HAP-1 (cell line): ENCODE measurements around the gene CXCL11.

Source experiments
- DNase-seq, 2 experiments: peaks; one replicate each; pipeline ENCODE4 v3.0.0-alpha.2; 2016 to 2020; ENCODE audit warnings: low spot score in 2 of 2
- H3K27me3 ChIP-seq: fragments of 250-450 bp; sonication (Bioruptor Pico); 2 replicates; pipeline ENCODE4 v1.5.1; 2020; ENCODE audit warnings: low read depth, mild to moderate bottlenecking, moderate library complexity
- H3K36me3 ChIP-seq: fragments of 250-450 bp; sonication (Bioruptor Pico); replicated peaks from 2 replicates; pipeline ENCODE4 v1.5.1; 2020; ENCODE audit warnings: mild to moderate bottlenecking
- H3K4me1 ChIP-seq: fragments of 250-450 bp; sonication (Bioruptor Pico); 2 replicates; pipeline ENCODE4 v1.5.1; 2020; ENCODE audit warnings: mild to moderate bottlenecking
- H3K4me3 ChIP-seq: fragments of 250-450 bp; sonication (Bioruptor Pico); 2 replicates; pipeline ENCODE4 v1.5.1; 2020; ENCODE audit warnings: mild to moderate bottlenecking, moderate library complexity
- H3K9me3 ChIP-seq: fragments of 250-450 bp; sonication (Bioruptor Pico); 2 replicates; pipeline ENCODE4 v1.5.1; 2020; ENCODE audit warnings: mild to moderate bottlenecking, moderate library complexity
- in situ Hi-C: fragments of 300-500 bp; cut with MboI; formaldehyde crosslinking; loops from 3 replicates; pipeline ENCODE4 v1.14.3; 2020; ENCODE audit warnings: low sequenced_read_pairs, inconsistent platforms, mixed read lengths

CXCL11 gene

DNA sequence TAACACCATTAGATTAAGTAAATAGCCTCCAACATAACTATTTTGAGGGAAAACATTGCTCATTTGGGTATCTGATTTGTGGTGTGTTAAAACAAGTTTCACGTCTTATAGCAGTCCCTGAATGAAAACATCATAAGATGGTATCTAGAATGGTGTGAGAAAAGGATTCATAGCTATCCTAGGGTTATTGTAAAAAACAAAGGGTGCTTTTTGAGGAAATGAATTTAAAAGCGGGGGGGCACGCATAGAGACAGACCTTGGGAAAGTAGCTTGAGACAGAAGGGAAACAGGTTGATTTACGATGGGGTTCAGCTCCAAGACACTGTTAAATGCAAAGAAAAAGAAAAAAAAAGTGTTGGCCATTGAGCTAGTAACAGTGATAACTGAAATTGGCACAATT lies 11.8 kb downstream of the CXCL11 start:
- Histone ChIP-seq H3K27me3 (peaks cover 41% of the 10 kb centered on the region), H3K4me3 (no peak overlapping the region), H3K4me1 (peaks cover 7% of the 10 kb centered on the region; the same call in 1 of the 2 replicates), H3K36me3 (no peaks in the 10 kb centered on the region), H3K9me3 (no peaks in the 10 kb centered on the region)
- in situ Hi-C loops = no loop called here
- DNase-seq = no peak

DNA sequence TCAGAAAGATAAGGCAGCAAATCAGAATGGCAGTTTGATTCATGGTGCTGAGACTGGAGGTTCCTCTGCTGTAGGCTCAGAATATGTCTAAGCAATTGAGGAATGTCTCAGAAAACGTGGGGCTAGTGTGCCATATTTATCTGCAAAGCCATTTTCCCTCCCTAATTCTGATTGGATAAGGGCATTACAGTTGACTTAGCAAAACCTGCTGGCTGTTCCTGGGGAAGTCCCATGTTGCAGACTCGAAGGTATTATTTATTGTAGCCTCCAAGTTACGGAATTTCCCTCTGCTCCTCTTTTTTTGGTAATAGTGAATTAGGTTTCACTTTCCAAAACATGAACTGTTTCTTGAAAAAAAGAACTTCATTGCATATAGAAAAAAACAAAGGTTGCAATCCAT lies 12.5 kb downstream of the CXCL11 start, which contains the start of gene CXCL10:
CXCL10 (minus strand) TSS at position 109 of the 400 bp plus-strand sequence; CDS start at position 43, 66 bp downstream.
- H3K9me3 ChIP-seq = no peaks in the 10 kb centered on the region
- peaks cover 4% of the 10 kb centered on the region; the same call in 1 of the 2 replicates for H3K4me1 ChIP-seq
- no peak for DNase-seq
- H3K4me3 ChIP-seq = no peak within 1 kb of the TSS
- peaks cover 38% of the 10 kb centered on the region for H3K27me3 ChIP-seq
- in situ Hi-C loops = no loop called here
- no peaks in the 10 kb centered on the region for H3K36me3 ChIP-seq

DNA sequence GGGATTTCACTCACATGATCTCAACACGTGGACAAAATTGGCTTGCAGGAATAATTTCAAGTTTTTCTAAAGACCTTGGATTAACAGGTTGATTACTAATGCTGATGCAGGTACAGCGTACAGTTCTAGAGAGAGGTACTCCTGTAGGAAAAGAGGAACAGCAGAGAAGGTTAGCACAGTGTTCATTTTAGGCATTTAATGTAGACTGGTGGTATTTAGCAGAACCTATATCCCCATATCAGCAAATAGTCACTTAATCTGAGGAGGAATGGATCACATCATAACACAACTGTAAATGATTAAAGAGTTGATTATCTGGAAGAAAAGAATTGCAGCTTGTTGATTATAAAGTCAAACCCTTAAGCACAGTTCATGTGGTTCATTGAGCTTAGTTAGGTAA lies 13.2 kb downstream of the CXCL11 start:
- Histone ChIP-seq H3K9me3 (no peaks in the 10 kb centered on the region), H3K4me1 (no peaks in the 10 kb centered on the region), H3K4me3 (no peak overlapping the region), H3K36me3 (no peaks in the 10 kb centered on the region), H3K27me3 (peaks cover 33% of the 10 kb centered on the region)
- no peak for DNase-seq
- in situ Hi-C loops = no loop called here

DNA sequence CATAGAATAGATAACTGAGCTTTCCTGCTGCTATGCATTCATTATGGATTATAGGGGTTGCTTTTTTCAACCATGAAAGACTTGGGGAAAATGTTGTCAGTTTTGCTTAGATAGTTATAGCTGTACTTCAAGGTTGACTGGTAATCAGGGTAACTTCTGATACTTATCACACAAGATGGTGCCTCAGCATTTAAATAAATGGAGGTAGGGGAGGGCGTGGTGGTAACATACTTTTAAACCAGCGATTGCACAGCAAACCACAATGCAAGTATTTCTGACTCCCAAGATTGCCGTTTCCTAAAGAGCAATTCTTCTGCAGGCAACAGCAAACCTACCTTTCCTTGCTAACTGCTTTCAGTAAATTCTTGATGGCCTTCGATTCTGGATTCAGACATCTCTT lies 13.8 kb downstream of the CXCL11 start:
- H3K27me3 ChIP-seq = peaks cover 33% of the 10 kb centered on the region
- no peak for DNase-seq
- H3K4me1 ChIP-seq = no peaks in the 10 kb centered on the region
- H3K9me3 ChIP-seq = no peaks in the 10 kb centered on the region
- H3K4me3 ChIP-seq = no peak overlapping the region
- in situ Hi-C loops = no loop called here
- no peaks in the 10 kb centered on the region for H3K36me3 ChIP-seq

DNA sequence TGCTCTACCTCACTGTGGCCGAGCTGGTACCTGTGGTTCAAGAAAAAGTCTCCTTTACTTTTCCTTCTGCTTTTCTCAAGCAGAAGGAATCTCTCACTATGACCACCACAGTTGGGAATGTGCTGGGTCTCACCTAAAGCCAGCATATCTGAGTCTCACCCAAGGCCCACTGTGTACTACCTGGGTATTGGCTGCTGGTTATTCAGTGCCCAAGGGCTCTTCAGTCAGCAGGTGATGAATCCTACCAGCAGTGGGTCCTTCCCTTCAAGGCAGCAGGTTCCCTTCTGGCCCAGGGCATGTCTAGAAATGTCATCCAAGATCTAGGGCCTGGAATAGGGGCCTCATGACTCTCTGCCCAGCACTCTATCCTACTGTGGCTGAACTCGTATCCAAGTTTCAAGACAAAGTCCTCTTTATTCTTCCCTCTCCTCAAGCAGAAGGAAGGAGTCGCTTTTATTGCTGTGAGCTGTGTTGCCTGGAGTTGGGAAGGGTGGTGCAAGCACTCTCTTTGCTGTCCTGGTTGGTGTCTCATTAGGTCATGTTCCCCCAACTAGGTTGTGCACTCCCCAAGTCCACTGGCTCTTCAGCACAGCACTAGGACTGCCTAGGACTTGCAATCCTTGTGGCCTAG lies 18.7 kb downstream of the CXCL11 start:
- no peak for DNase-seq
- Histone ChIP-seq H3K27me3 (peaks cover 11% of the 10 kb centered on the region), H3K4me1 (no peaks in the 10 kb centered on the region), H3K36me3 (no peaks in the 10 kb centered on the region), H3K9me3 (no peaks in the 10 kb centered on the region), H3K4me3 (no peak overlapping the region)
- in situ Hi-C loops = no loop called here

DNA sequence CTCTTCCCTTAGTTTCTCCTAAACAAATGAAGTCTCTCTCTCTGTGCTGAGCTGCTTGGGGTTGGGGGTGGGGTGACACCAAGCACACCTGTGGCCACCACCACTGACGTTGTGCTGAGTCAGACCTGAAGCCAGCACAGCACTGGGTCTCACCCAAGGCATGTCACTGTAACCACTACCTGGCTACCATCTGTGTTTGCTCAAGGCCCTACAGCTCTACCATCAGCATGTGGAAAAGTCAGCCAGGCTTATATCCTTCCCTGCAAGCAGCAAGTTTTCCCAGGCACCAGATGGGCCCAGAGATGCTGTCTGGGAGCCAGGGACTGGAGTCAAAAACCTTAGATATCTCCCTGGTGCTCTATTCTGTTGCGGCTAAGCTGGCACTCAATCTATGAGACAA lies 19.5 kb downstream of the CXCL11 start:
- Histone ChIP-seq H3K4me1 (no peaks in the 10 kb centered on the region), H3K9me3 (no peaks in the 10 kb centered on the region), H3K36me3 (no peaks in the 10 kb centered on the region), H3K27me3 (peaks cover 3% of the 10 kb centered on the region), H3K4me3 (no peak overlapping the region)
- in situ Hi-C loops = no loop called here
- no peak for DNase-seq

DNA sequence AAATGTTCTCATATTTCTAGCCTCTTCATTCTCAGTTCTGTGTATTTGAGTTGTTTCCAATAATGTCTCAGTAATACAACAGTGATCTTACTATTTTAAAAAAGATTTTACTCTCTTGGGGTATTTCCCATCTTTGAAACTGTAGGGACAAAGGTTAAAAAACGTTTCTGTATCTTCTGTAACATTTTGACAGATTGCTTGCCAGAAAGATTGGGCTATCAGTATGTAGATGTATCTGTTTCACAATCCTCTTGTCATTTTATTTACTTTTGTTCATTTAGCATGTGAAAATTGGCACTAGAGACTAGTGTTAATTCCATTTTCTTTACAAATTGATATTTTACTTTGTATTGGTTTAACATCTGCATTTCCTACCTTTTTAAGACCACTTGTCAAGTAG lies 22.3 kb downstream of the CXCL11 start:
- no peak overlapping the region for H3K4me3 ChIP-seq
- no peaks in the 10 kb centered on the region for H3K4me1 ChIP-seq
- in situ Hi-C loops = no loop called here
- H3K9me3 ChIP-seq = no peaks in the 10 kb centered on the region
- no peaks in the 10 kb centered on the region; the same call in 1 of the 2 replicates for H3K27me3 ChIP-seq
- no peaks in the 10 kb centered on the region for H3K36me3 ChIP-seq
- DNase-seq = no peak

DNA sequence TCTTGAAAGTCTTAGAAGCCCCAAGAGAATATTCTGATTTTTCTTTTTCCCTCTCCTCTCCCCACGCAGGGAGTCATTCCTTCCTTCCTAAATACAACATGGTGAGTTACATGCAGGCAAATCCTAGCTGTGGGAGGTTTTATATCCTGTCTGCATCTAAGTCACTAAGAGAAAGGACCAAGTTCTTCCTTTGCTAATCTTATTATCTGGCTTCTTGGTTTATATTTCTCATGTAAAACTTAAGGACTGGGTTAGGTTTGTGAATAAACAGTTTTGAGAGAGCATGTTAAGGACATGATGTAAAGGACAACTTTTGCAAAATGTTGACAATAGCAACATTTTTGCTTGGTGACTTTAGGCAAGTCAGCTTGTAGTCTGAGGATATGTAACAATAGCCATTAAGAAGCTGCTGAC lies 23.5 kb downstream of the CXCL11 start:
- no peaks in the 10 kb centered on the region for H3K4me1 ChIP-seq
- H3K9me3 ChIP-seq = no peaks in the 10 kb centered on the region
- DNase-seq = no peak
- no peak overlapping the region for H3K4me3 ChIP-seq
- H3K36me3 ChIP-seq = no peaks in the 10 kb centered on the region
- in situ Hi-C loops = no loop called here
- no peaks in the 10 kb centered on the region for H3K27me3 ChIP-seq

DNA sequence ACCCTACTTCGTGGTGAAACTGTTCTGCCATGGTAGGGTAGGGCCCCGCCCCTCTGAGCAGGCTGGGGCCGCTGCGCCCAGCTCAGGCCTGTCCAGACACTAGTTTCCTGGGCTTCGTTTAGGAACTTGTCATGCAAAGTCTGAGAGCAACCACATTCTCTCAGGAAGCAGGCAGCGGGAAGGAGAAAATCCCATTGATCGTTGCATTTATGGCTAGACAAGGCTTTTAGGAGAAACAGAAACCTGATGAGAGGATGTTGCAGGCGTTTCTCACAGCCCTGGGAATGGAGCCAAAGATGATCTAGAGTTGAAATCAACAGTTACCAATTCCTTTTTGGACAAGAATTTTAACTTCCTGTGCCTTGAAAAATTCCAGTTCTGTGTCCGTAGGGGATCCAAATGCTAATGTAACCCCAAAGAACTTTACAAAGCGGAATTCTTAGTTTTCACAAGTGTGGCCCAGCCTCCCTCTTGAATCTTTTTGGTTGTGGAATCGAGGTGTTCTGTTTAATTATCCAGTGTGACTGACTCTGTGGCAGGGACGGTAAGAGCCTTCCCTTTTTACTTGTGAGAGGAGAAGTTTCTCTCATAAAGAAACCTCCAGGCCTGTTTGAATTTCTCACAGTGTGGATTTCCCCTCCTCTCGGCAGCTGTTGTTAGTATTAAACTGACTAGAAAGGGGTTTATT lies 24.0 kb downstream of the CXCL11 start:
- in situ Hi-C loops = no loop called here
- DNase-seq = no peak
- Histone ChIP-seq H3K9me3 (no peaks in the 10 kb centered on the region), H3K4me3 (no peak overlapping the region), H3K36me3 (no peaks in the 10 kb centered on the region), H3K4me1 (no peaks in the 10 kb centered on the region), H3K27me3 (no peaks in the 10 kb centered on the region)

DNA sequence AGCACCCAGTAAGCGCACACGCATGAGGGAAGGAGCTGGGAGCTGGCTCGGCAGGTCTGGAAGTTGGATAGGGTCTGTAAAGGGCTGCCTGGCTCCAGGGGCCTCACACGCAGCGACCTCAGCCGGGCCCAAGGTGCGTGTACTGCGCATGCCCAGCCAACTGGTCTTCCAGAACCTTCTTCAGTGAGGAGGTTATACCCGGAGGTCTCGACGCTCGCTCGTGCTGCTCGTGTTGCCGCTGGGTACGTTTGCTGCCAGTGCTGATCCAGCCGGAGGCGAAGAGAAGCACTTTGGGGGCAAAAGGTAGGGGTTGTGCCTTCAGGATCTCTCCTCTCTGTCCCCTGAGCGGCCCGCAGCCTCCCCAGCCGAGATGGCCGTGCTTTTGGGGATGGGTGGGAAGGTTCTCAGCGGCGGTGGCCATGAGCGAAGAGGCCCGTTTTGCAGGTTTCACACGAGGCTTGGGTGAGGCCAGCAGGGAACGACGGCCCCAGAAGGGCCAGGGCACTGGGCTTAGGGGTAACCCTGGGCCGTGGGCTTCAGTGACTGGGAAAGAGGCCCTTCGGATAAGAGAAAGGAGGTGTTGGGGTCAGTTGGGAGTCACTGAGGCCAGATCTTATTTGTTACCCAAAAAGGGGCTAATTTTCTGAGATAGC lies 24.7 kb downstream of the CXCL11 start:
- Histone ChIP-seq H3K9me3 (no peaks in the 10 kb centered on the region), H3K4me3 (no peak overlapping the region), H3K36me3 (no peaks in the 10 kb centered on the region), H3K27me3 (no peaks in the 10 kb centered on the region), H3K4me1 (no peaks in the 10 kb centered on the region)
- DNase-seq = no peak
- in situ Hi-C loops = no loop called here

DNA sequence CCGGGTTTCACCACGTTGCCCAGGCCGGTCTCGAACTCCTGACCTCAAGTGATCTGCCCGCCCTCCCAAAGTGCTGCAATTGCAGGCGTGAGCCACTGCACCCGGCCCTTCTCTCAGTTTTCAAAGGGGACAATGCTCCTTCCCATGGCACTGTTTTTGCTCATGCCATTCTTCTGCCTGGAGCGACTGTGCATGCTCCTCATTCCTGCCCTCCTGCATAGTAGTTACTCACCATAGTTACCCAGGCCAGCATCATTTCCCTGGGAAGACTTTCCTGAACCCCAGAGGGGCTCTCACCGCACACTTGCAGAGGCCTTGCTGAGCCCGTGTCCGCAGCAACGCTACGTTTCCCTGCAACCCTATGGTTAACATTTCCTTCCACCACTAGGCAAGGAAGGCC lies 25.3 kb downstream of the CXCL11 start:
- Histone ChIP-seq H3K4me3 (no peak overlapping the region), H3K4me1 (no peaks in the 10 kb centered on the region), H3K36me3 (no peaks in the 10 kb centered on the region), H3K27me3 (no peaks in the 10 kb centered on the region), H3K9me3 (no peaks in the 10 kb centered on the region)
- in situ Hi-C loops = no loop called here
- no peak for DNase-seq

DNA sequence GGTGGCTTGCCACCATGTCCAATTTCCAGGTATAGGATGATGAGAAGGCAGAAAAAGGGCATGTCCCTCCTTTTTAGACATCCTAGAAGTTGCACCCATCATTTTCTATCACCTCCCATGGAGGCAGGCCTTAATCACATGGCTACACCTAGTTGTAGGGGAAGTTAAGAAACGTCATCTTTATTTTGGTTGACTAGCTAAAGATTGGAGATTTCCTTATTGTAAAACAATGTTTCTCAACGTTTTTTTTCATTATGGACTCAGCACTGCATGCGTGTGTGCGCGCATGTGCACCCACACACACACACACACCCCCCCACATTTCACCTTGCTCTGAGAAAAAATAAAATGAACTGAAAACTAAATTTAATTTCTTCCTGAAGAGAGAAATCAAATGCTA lies 26.6 kb downstream of the CXCL11 start:
- no peaks in the 10 kb centered on the region for H3K4me1 ChIP-seq
- in situ Hi-C loops = no loop called here
- H3K27me3 ChIP-seq = no peaks in the 10 kb centered on the region
- no peak overlapping the region for H3K4me3 ChIP-seq
- H3K36me3 ChIP-seq = no peaks in the 10 kb centered on the region
- DNase-seq = no peak
- no peaks in the 10 kb centered on the region for H3K9me3 ChIP-seq

DNA sequence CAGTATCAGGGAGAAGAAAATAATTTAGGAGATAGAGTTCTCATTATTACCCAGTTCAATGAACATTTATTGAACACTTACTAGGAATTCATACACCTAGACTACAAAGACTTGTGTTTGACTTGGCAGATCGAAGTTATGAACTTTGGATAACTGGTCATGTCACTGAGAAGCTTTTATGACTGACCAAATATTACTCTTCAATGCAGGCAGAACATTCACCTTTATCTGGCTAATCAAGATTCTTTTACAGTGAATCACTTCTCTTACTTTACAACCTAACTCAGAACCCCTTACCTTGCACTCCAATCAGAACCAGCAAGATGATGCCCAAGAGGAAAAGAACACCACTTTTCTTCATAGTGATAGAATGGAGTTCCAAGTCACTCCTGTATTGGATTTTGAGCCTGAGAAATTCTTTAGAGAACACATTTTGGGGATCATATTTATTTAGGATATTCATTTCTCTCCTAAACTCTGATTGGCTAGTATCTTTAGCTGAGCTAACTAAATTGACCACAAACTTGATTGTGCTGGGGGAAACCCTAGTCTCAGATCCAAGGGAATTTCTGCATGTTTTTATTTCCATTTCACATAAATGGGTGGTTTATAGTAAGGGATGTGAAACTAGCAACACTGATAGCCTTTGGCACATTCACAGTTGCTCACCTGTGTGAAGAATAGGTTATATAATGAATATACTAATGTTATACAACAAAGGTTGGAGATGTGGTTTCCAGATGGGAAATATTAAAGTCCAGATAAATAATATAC lies 28.6 kb downstream of the CXCL11 start, which contains the start of gene CXCL9:
CXCL9 (minus strand) TSS at position 421 of the 774 bp plus-strand sequence; CDS start at position 361, 60 bp downstream.
- no peaks in the 10 kb centered on the region; the same call in 1 of the 2 replicates for H3K4me1 ChIP-seq
- no peaks in the 10 kb centered on the region for H3K27me3 ChIP-seq
- H3K36me3 ChIP-seq = no peaks in the 10 kb centered on the region
- H3K9me3 ChIP-seq = no peaks in the 10 kb centered on the region
- no peak within 1 kb of the TSS for H3K4me3 ChIP-seq
- DNase-seq = no peak
- in situ Hi-C loops = no loop called here
